ENCODE results near the gene BFSP2. TPM values are rescaled to one million over a fixed set of nuclear protein-coding genes. Genes with fewer than 3 reads are reported as not detected.

The BFSP2 gene
- total and polyA plus RNA-seq, 2 of the 13 experiments (the other 11 are each of a cell fraction or from before 2014, with no cell fraction given) = not detected

GRCh38 chr3:133384331-133385027 lies 15.4 kb upstream of the BFSP2 start (continued):
- no peak for TF ChIP-seq ZBTB33 (CRISPR knock-in tag; IDR thresholded peaks at IDR 0.05)
- TF ChIP-seq KLF15 (CRISPR knock-in tag; IDR thresholded peaks at IDR 0.05; ENCODE audit: borderline replicate concordance) = no peak
- TF ChIP-seq STAG1 (CRISPR knock-in tag; IDR thresholded peaks at IDR 0.05) = peak; percentile 92
- TF ChIP-seq NFIC (IDR thresholded peaks at IDR 0.05; ENCODE audit: low read length) = no peak
- no peak for TF ChIP-seq DBP (CRISPR knock-in tag; IDR thresholded peaks at IDR 0.05; ENCODE audit: not compliant biosample characterization)
- no peak for TF ChIP-seq HMGXB3 (CRISPR knock-in tag; IDR thresholded peaks at IDR 0.05; ENCODE audit: borderline replicate concordance)
- TF ChIP-seq ASH2L (IDR thresholded peaks at IDR 0.05; ENCODE audit: insufficient read length, low read depth, low read length) = no peak
- no peak for TF ChIP-seq FUBP1 (CRISPR knock-in tag; IDR thresholded peaks at IDR 0.05; ENCODE audit: borderline replicate concordance)
- TF ChIP-seq EZH2 (conservative IDR thresholded peaks at IDR 0.05; ENCODE audit: low read depth, low read length) = no peak
- TF ChIP-seq SYNCRIP (IDR thresholded peaks at IDR 0.05; ENCODE audit: insufficient read depth, low read depth, low read length) = no peak
- TF ChIP-seq ZNF274 (CRISPR knock-in tag; IDR thresholded peaks at IDR 0.05) = no peak
- no peak for TF ChIP-seq FOSL2 (CRISPR knock-in tag; IDR thresholded peaks at IDR 0.05)
- no peak for TF ChIP-seq TMF1 (CRISPR knock-in tag; IDR thresholded peaks at IDR 0.05; ENCODE audit: low read depth)
- no peak for TF ChIP-seq CBFB (CRISPR knock-in tag; IDR thresholded peaks at IDR 0.05)
